Parathyroid adenoma (tissue), 2 donors: ENCODE results near the gene CDC37L1.

ENCODE experiments used
- H2AFZ ChIP-seq: fragments of 300-600 bp; sonication (generic); one replicate; pipeline ENCODE4 v1.7.0; 2017; ENCODE audit warnings: antibody characterized with exemption, mild to moderate bottlenecking
- H3K27ac ChIP-seq: fragments of 300-600 bp; sonication (generic); one replicate; pipeline ENCODE4 v1.7.0; 2017
- H3K27me3 ChIP-seq: fragments of 300-600 bp; sonication (generic); one replicate; pipeline ENCODE4 v1.7.0; 2017; ENCODE audit warnings: low read length; ENCODE audit not compliant: control insufficient read depth, insufficient read depth
- H3K36me3 ChIP-seq: fragments of 300-600 bp; sonication (generic); one replicate; pipeline ENCODE4 v1.7.0; 2017; ENCODE audit warnings: low read length; ENCODE audit not compliant: control insufficient read depth, insufficient read depth
- H3K4me1 ChIP-seq: fragments of 300-600 bp; sonication (generic); one replicate; pipeline ENCODE4 v1.7.0; 2017; ENCODE audit warnings: control low read depth
- H3K4me2 ChIP-seq: fragments of 300-600 bp; sonication (generic); one replicate; pipeline ENCODE4 v1.7.0; 2017; ENCODE audit warnings: low read length
- H3K4me3 ChIP-seq: fragments of 300-600 bp; sonication (generic); one replicate; pipeline ENCODE4 v1.7.0; 2017; ENCODE audit warnings: low read depth, low read length
- H3K79me2 ChIP-seq: fragments of 300-600 bp; sonication (generic); one replicate; pipeline ENCODE4 v1.7.0; 2017; ENCODE audit warnings: control low read depth
- H3K9ac ChIP-seq: fragments of 300-600 bp; sonication (generic); one replicate; pipeline ENCODE4 v1.7.0; 2017; ENCODE audit warnings: mild to moderate bottlenecking
- H3K9me3 ChIP-seq: fragments of 300-600 bp; sonication (generic); one replicate; pipeline ENCODE4 v1.7.0; 2017; ENCODE audit warnings: low read length; ENCODE audit not compliant: control insufficient read depth
- CTCF ChIP-seq: fragments of 300-600 bp; sonication (generic); IDR thresholded peaks from one replicate; pipeline ENCODE4 v1.7.0; 2017; ENCODE audit warnings: antibody characterized with exemption, mild to moderate bottlenecking
- donor health status: primary hyperparathyroidism.

Gene CDC37L1

GRCh38 chr9:4741365-4742089 lies 62.2 kb downstream of the CDC37L1 start:
- TF ChIP-seq CTCF = no peak
- Histone ChIP-seq H3K4me3 (peak overlapping the region; percentile 90), H3K4me2 (peak overlapping the region; percentile 97), H3K27me3 (no peaks in the 10 kb centered on the region), H2AFZ (peak overlapping the region; percentile 58), H3K9me3 (no peaks in the 10 kb centered on the region), H3K9ac (peak overlapping the region; percentile 80), H3K4me1 (no peaks in the 10 kb centered on the region), H3K79me2 (peaks cover 7% of the 10 kb centered on the region), H3K36me3 (no peaks in the 10 kb centered on the region), H3K27ac (peak overlapping the region; percentile 86)

- Histone ChIP-seq H2AFZ (peak overlapping the region; percentile 58), H3K4me1 (no peaks in the 10 kb centered on the region), H3K4me2 (peak overlapping the region; percentile 97), H3K9ac (no peak overlapping the region), H3K36me3 (no peaks in the 10 kb centered on the region), H3K79me2 (peaks cover 6% of the 10 kb centered on the region), H3K27ac (peak overlapping the region; percentile 86), H3K4me3 (peak overlapping the region; percentile 90), H3K27me3 (no peaks in the 10 kb centered on the region), H3K9me3 (no peaks in the 10 kb centered on the region)
- no peak for TF ChIP-seq CTCF
These were observed 62.9 kb downstream of the CDC37L1 start for GRCh38 chr9:4742246-4742645.

GRCh38 chr9:4743131-4743875 lies 63.9 kb downstream of the CDC37L1 start:
- no peak overlapping the region for H3K9ac ChIP-seq
- H3K36me3 ChIP-seq = no peaks in the 10 kb centered on the region
- no peaks in the 10 kb centered on the region for H3K27me3 ChIP-seq
- H2AFZ ChIP-seq = no peak overlapping the region
- TF ChIP-seq CTCF = no peak
- H3K4me3 ChIP-seq = no peak overlapping the region
- peaks cover under 1% of the 10 kb centered on the region for H3K79me2 ChIP-seq
- H3K4me1 ChIP-seq = no peaks in the 10 kb centered on the region
- no peaks in the 10 kb centered on the region for H3K9me3 ChIP-seq
- H3K27ac ChIP-seq = no peak overlapping the region
- no peak overlapping the region for H3K4me2 ChIP-seq

GRCh38 chr9:4746278-4747030 lies 67.1 kb downstream of the CDC37L1 start:
- Histone ChIP-seq H3K4me1 (no peaks in the 10 kb centered on the region), H3K4me3 (no peak overlapping the region), H3K4me2 (no peak overlapping the region), H3K79me2 (no peaks in the 10 kb centered on the region), H3K27ac (no peak overlapping the region), H2AFZ (no peak overlapping the region), H3K9me3 (no peaks in the 10 kb centered on the region), H3K9ac (no peak overlapping the region), H3K36me3 (no peaks in the 10 kb centered on the region), H3K27me3 (no peaks in the 10 kb centered on the region)
- no peak for TF ChIP-seq CTCF
